GM21526 (cell line): Measurements from ENCODE around the gene SLC5A6.
"Not testable (repeated sequence)": the region's sequence is repeated elsewhere in the genome, so short reads cannot be mapped to it uniquely, and the experiment has no call there.

Experiments
- ATAC-seq: cut with Tn5 transposase; IDR thresholded peaks from one replicate; pipeline ENCODE4 v1.9.1; 2021; ENCODE audit warnings: moderate library complexity; ENCODE audit not compliant: unreplicated experiment, low FRiP score

Gene SLC5A6

DNA sequence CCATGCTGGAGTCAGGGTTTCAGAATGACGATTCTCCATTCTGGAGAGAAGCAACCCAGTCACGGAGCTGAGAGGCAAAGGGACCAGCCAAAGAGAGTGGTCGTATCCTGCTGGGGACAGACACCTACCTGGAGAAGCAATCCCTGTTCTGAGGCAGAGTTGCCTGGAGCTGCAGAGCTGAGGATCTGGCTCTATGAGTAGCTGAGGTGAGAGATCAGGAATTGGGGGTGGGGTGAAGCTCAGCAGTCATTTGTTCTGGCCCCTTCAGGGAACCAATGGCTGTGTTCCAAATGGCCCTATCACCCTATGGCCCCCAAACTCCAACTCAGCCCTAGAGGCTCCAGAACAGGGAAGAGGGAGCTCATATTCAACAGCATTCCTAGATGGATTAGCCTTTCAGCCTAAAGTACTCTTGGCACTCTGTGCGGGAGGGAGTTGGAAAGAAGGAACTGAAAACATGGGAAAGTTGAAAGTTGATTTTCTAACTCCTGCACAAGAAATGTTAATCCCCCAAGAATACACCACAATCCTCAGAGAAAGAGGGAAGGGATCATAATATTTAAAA is 3.5 kb downstream of the SLC5A6 start:
- no peak for ATAC-seq

DNA sequence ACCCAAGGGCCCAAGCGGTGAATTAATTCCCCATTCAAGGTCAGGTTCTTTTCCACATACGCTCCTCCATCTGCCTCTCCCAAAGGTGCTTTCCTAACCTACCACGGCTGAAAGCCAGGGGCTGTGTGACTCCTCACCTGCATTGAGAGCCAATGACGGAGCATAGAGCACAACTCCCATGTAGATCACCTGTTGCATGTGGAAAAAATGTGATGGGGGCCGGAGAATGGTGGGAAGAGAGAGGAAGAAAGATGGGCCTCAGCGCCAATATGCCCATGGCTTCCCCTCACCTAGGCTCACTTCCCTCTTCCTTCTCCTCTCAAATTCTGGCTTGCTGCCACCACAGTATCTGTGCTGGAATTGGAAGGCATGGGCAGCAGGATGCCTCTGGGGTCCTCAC is 5.7 kb downstream of the SLC5A6 start:
- ATAC-seq, result no peak

GRCh38 chr2:27205206-27205605 is 6.9 kb downstream of the SLC5A6 start:
- no peak for ATAC-seq

DNA sequence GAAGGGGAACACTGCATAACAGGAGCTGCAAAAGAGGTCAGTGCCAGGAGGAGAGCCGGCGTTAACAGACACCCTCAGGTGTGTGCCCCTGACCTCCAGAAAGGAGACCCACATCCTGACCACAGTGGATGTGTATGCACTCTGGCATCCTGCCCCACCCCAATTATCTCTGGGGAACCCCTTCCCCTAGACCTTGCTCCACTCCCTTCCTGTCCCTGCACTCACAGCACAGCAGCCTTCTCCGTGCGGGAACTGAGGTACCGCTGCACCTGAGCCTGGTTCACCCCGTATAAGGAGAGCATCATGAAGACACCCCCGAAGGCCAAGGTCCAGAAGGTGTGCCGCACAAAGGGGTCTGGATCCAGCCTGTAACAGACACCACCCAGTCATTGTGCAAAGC is 7.5 kb downstream of the SLC5A6 start:
- no peak for ATAC-seq

GRCh38 chr2:27203741-27204140 is 8.3 kb downstream of the SLC5A6 start:
- no peak for ATAC-seq

GRCh38 chr2:27202854-27203253 is 9.2 kb downstream of the SLC5A6 start:
- ATAC-seq, result no peak

DNA sequence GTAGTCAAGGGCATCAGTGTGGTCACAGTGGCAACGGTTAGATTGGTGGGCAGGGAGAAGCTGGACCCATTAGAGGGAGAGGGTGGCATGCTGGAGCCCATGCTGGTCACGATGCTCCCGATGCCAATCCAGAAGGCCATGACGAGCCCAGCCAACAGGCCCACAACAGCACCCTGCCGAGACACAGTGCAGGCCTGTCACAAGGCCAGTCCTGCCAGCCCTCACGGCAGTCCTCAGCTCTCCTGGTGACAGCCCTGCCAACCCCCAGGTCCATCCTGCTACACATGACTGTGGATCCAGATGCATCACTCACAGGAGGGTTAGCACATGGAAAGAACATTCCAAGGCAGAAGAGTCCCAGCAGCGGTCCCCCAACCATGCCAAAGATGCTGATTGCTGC is 10.4 kb downstream of the SLC5A6 start:
- no peak for ATAC-seq

DNA sequence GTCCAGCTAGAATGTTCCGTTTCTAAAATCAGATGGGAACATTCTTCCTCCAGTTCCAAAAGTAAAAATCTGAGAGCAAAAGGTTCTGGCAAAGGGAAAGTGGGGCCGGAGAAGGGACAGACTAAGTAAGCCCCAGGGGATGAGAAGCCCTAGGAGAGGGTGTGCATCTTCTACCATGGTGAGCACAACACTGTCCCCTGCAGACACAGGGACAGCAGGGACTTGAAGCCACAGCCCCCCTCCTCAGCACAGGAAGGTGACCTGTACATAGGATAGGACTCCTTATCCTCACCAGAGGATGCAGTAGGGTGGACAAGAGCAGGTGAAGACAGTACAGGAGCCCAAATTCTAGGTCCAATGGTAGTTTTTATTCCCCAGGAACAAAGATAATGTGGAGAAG is 12.8 kb downstream of the SLC5A6 start:
- ATAC-seq, result no peak

GRCh38 chr2:27198627-27199026 is 13.4 kb downstream of the SLC5A6 start:
- ATAC-seq, result no peak

GRCh38 chr2:27198068-27198467 is 14.0 kb downstream of the SLC5A6 start:
- not testable (repeated sequence) for ATAC-seq

GRCh38 chr2:27195799-27196198 is 16.3 kb downstream of the SLC5A6 start:
- not testable (repeated sequence) for ATAC-seq

GRCh38 chr2:27194538-27195354 is 17.3 kb downstream of the SLC5A6 start:
- ATAC-seq, result no peak

DNA sequence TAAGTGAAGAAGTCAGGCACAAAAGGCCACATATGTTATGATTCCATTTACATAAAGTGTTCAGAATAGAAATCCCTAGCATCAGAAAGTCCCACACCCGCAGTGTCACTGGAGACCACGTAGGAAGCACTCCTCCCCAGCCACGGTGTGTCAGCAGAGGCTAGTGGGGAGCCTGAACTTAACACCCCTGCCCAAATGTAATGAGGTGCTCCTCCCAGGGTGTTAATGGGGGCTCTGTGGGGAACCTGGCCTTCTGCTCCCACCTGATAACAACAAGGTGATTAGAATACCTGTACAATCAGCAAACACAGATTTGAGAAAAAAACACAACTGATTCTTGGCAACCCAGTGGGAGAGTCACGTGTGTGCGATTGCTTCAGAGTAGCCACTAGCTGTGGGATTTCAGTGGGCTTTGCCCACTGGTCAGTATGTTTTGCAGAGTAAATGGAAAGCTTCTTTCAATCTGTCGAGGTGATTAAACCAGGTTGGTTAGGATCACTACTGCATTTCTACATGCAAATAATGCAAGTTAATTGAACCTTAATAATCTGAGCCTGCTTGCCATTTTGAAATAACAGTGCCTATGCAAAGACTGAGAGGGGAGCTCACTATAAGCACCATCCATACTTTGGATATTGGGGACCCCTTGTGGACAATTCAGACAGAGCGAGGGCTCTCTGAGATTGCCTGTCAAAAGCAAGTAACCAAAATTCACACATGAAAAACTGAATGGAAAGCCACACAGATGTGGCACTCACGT is 20.8 kb downstream of the SLC5A6 start:
- ATAC-seq, result no peak

- no peak for ATAC-seq
Measured at GRCh38 chr2:27189989-27190388, 22.1 kb downstream of the SLC5A6 start.

DNA sequence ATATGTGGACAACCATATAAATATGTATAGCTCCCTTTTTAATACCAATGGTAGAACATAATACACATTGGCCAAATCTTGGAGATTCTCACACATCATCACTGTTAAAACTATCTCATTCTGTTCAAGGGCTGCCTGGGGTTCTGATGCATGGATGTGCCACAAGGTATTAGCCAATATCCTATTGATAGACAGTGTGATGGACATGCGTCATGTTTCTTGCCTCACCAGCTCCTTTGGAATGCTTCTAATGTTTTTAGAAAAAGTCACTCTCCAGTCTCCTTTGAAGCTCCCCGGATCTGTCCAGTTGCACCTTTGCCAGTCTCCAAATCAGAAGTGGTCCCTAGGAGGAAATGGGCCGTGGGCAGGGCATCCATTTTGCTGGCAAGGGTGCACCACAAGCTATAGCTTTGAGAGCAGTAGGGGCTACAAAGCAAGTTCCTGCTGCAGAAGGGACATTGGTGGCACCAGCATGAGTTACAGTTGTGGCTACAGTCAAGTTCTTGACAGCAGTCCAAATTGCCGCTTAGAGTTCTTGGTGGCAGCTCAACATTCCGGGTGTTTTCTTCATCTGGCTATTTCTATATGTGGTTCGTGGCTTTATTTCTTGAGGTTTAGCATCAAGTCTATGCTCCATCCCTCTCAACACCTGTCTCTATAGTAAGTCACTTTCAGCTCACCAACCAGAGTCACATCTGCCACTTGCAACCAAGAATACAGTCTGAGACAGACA is 25.3 kb downstream of the SLC5A6 start:
- no peak for ATAC-seq

- ATAC-seq, result no peak
Measured at GRCh38 chr2:27185331-27186026, 26.6 kb downstream of the SLC5A6 start.

- ATAC-seq, result no peak
Measured at GRCh38 chr2:27184115-27184514, 28.0 kb downstream of the SLC5A6 start.

GRCh38 chr2:27182346-27182745 is 29.7 kb downstream of the SLC5A6 start:
- ATAC-seq, result no peak

GRCh38 chr2:27179344-27180000 is 32.6 kb downstream of the SLC5A6 start:
- ATAC-seq, result no peak

DNA sequence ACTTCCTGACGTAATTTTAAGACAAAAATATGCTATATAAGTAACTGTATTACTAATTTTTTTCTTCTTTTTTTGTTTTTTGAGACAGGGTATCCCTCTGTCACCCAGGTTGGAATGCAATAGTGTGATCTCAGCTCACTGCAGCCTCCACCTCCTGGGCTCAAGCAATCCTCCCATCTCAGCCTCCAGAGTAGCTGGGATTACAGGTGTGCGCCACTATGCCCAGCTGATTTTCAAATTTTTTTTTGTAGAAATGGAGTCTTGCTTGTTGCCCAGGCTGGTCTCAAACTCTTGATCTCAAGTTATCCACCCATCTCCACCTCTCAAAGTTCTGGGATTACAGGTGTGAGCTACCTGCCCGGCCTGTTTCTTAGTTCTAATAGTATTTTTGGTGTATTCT is 33.6 kb downstream of the SLC5A6 start:
- no peak for ATAC-seq
